Endothelial cell of umbilical vein (primary cell): ENCODE data around the gene PAX9. TPM values are rescaled to one million over a fixed set of nuclear protein-coding genes. Genes with fewer than 3 reads are reported as not detected.

Source experiments
- BruUV-seq: library from RNA; stranded (reverse); fragments of 400-500 nt; replicated peaks from 2 replicates; lab custom pipeline; 2021; lab: Mats Ljungman, UMichigan
- CTCF ChIA-PET: fragments of 300-600, 350-600 bp; sonication (Branson Sonifier 250); formaldehyde crosslinking; loops from one replicate; lab custom pipeline; 2021; ENCODE audit warnings: antibody characterized with exemption, inconsistent platforms; lab: Charles Lee
- POLR2A ChIA-PET: fragments of 300-600, 350-600 bp; sonication (Branson Sonifier 250); formaldehyde crosslinking; loops from one replicate; lab custom pipeline; 2021; ENCODE audit warnings: antibody characterized with exemption, inconsistent platforms; lab: Charles Lee
- DNase-seq: peaks from one replicate; pipeline ENCODE4 v3.0.0-alpha.2; 2011; ENCODE audit warnings: low read depth, low spot score
- FAIRE-seq: peaks from 2 replicates; lab custom pipeline; 2011; peaks lifted over from hg19 to GRCh38; lab: Jason Lieb, UNC
- H2AFZ ChIP-seq: 2 replicates; pipeline ENCODE4 v1.6.0; 2012; ENCODE audit warnings: low read depth, low read length, control low read depth, inconsistent platforms
- H3K27ac ChIP-seq: 2 replicates; pipeline ENCODE4 v1.5.1; 2011; ENCODE audit warnings: low read depth, mild to moderate bottlenecking, control low read depth, low read length, moderate library complexity; ENCODE audit not compliant: insufficient read depth
- H3K27me3 ChIP-seq, 2 experiments: 2 replicates each; pipeline versions ENCODE4 v1.6.0 to v1.6.1; 2011; ENCODE audit warnings: low read length in 2 of 2, mixed read lengths in 1 of 2; ENCODE audit not compliant: control insufficient read depth in 2 of 2, insufficient read depth in 2 of 2
- H3K36me3 ChIP-seq, 2 experiments: 2 replicates in 1 of 2; 3 replicates in 1 of 2; pipeline ENCODE4 v1.5.1; 2011; ENCODE audit warnings: low read length in 2 of 2, mild to moderate bottlenecking in 1 of 2, moderate library complexity in 1 of 2; ENCODE audit not compliant: control insufficient read depth in 2 of 2, insufficient read depth in 2 of 2; ENCODE audit errors: extremely low read depth in 1 of 2
- H3K4me1 ChIP-seq: 3 replicates; pipeline ENCODE4 v1.5.1; 2011; ENCODE audit warnings: mild to moderate bottlenecking, low read length; ENCODE audit not compliant: control insufficient read depth, insufficient read depth; ENCODE audit errors: extremely low read depth
- H3K4me2 ChIP-seq: 2 replicates; pipeline ENCODE4 v1.6.1; 2011; ENCODE audit warnings: low read length, control low read depth, mixed read lengths; ENCODE audit not compliant: insufficient read depth
- H3K4me3 ChIP-seq, 3 experiments: fragments of 200-600 bp in 1 of 3; sonication (generic), shearing (Covaris generic) in 1 of 3; replicated peaks in 1 of 3; 2 replicates each; pipeline ENCODE4 v1.5.1; 2011 to 2016; ENCODE audit warnings: control low read depth in 3 of 3, low read length in 3 of 3, mild to moderate bottlenecking in 2 of 3, inconsistent platforms in 1 of 3, low read depth in 1 of 3, moderate library complexity in 1 of 3; ENCODE audit not compliant: insufficient read depth in 1 of 3
- H3K79me2 ChIP-seq: 2 replicates; pipeline ENCODE4 v1.6.0; 2012; ENCODE audit warnings: low read length, inconsistent platforms; ENCODE audit not compliant: control insufficient read depth, insufficient read depth
- H3K9ac ChIP-seq: replicated peaks from 2 replicates; pipeline ENCODE3; 2011; ENCODE audit warnings: low read length, control low read depth; ENCODE audit not compliant: insufficient read depth; ENCODE audit errors: extremely low read depth
- H3K9me1 ChIP-seq: replicated peaks from 3 replicates; pipeline ENCODE4 v1.6.0; 2011; ENCODE audit warnings: mild to moderate bottlenecking, low read length; ENCODE audit not compliant: control insufficient read depth, insufficient read depth; ENCODE audit errors: extremely low read depth
- H3K9me3 ChIP-seq: replicated peaks from 2 replicates; pipeline ENCODE4 v1.5.1; 2012; ENCODE audit warnings: low read length, inconsistent platforms; ENCODE audit not compliant: control insufficient read depth, insufficient read depth
- H4K20me1 ChIP-seq: replicated peaks from 2 replicates; pipeline ENCODE3; 2011; ENCODE audit warnings: mild to moderate bottlenecking, low read length; ENCODE audit not compliant: control insufficient read depth, insufficient read depth; ENCODE audit errors: extremely low read depth
- CTCF ChIP-seq, 2 donors: IDR thresholded peaks; 1 replicate in 1 of 2; 2 replicates in 1 of 2; pipeline ENCODE4 v1.5.1; 2011; ENCODE audit warnings: low read length in 2 of 2, mild to moderate bottlenecking in 2 of 2, moderate library complexity in 2 of 2, control low read depth in 1 of 2, inconsistent platforms in 1 of 2, low read depth in 1 of 2; ENCODE audit not compliant: insufficient read depth in 1 of 2; ENCODE audit errors: extremely low read depth in 1 of 2
- EZH2 ChIP-seq: IDR thresholded peaks from 2 replicates; pipeline ENCODE4 v1.6.1; 2012; ENCODE audit warnings: borderline replicate concordance, low read depth, mild to moderate bottlenecking, moderate library complexity, low read length, inconsistent platforms; ENCODE audit not compliant: severe bottlenecking
- FOS ChIP-seq: IDR thresholded peaks from 2 replicates; pipeline ENCODE4 v1.6.1; 2011; ENCODE audit warnings: mild to moderate bottlenecking, low read length, moderate library complexity, borderline replicate concordance; ENCODE audit not compliant: insufficient read depth
- GATA2 ChIP-seq: IDR thresholded peaks from 2 replicates; pipeline ENCODE4 v1.7.0; 2011; ENCODE audit warnings: low read depth, mild to moderate bottlenecking, moderate library complexity, mixed read lengths, low read length; ENCODE audit not compliant: insufficient read length, insufficient read depth
- JUN ChIP-seq: IDR thresholded peaks from 2 replicates; pipeline ENCODE4 v1.6.1; 2011; ENCODE audit warnings: borderline replicate concordance, low read depth; ENCODE audit not compliant: insufficient read length, insufficient read depth
- MAX ChIP-seq: IDR thresholded peaks from 2 replicates; pipeline ENCODE4 v1.6.1; 2011; ENCODE audit not compliant: insufficient read depth, insufficient read length
- MYC ChIP-seq: IDR thresholded peaks from one replicate; pipeline ENCODE4 v1.6.1; 2011; ENCODE audit warnings: mild to moderate bottlenecking, low read depth, low read length
- POLR2A ChIP-seq: IDR thresholded peaks from 2 replicates; pipeline ENCODE4 v1.6.1; 2012; ENCODE audit warnings: low read depth, mild to moderate bottlenecking, control low read depth, low read length
- POLR2AphosphoS5 ChIP-seq: IDR thresholded peaks from 2 replicates; pipeline ENCODE4 v1.6.1; 2012; ENCODE audit warnings: low read depth, mild to moderate bottlenecking, control low read depth, low read length, moderate library complexity; ENCODE audit not compliant: insufficient read depth
- dilution Hi-C: fragments of 300-500 bp; cut with MboI; formaldehyde crosslinking; loops from one replicate; pipeline ENCODE4 v1.15.0; 2019; ENCODE audit warnings: low sequenced_read_pairs; ENCODE audit not compliant: extremely low pct_ligation_motif_present
- intact Hi-C: fragments of 100-400 bp; cut with micrococcal nuclease; formaldehyde crosslinking; loops from one replicate; pipeline ENCODE4 v1.10.0; 2022
- polyA plus RNA-seq, 4 experiments: library from polyadenylated mRNA; depleted of rRNA in 3 of 4; stranded (reverse) in 3 of 4; unstranded in 1 of 4; fragments of >200 nt; gene quantifications; 2 replicates each; pipeline versions ENCODE4 v1.2.1 to v1.2.3, GENCODE V29; 2011 to 2012; ENCODE audit warnings: missing spikeins in 1 of 4
- total RNA-seq: library from RNA; stranded (reverse); gene quantifications from 2 replicates; pipeline ENCODE4 v1.2.3, GENCODE V29; 2021

The PAX9 gene
- total and polyA plus RNA-seq, 2 donors (not counting 3 experiments of a cell fraction or from before 2014, with no cell fraction given) = 0.37 to 0.44 TPM

GRCh38 chr14:36720657-36721056 is 59.0 kb downstream of the PAX9 start:
- no TSS peak for BruUV-seq
- CTCF ChIA-PET = interaction anchor here (0.8 kb wide), 1 partner anchor 19 kb away, joined by 4 read pairs; no protein-coding TSS in a partner anchor

More at GRCh38 chr14:36720657-36721056, 59.0 kb downstream of the PAX9 start:
- dilution Hi-C loops (no loop called here), intact Hi-C loops (no loop called here)
- Histone ChIP-seq H3K79me2 (no peaks in the 10 kb centered on the region), H3K9me1 (no peaks in the 10 kb centered on the region), H3K9me3 (no peaks in the 10 kb centered on the region), H3K36me3 (no peaks in the 10 kb centered on the region), H3K4me1 (no peaks in the 10 kb centered on the region), H3K27me3 (no peaks in the 10 kb centered on the region), H3K9ac (no peak overlapping the region), H3K4me2 (no peak overlapping the region), H2AFZ (no peak overlapping the region), H3K27ac (no peak overlapping the region), H3K4me3 (no peak overlapping the region), H4K20me1 (no peaks in the 10 kb centered on the region)
- DNase-seq = no peak
- POLR2A ChIA-PET = no interaction called here
- FAIRE-seq = no peak
- TF ChIP-seq CTCF (IDR thresholded peaks at IDR 0.05; ENCODE audit: extremely low read depth in 1 of 2, insufficient read depth in 1 of 2, low read depth in 1 of 2, low read length in 2 of 2) (no peak), EZH2 (no peak), POLR2AphosphoS5 (no peak), JUN (no peak), MAX (no peak), POLR2A (no peak), MYC (no peak), GATA2 (no peak), FOS (no peak)
